GM15510 (cell line): ENCODE measurements around the gene TECTB.

Experiments used
- POLR2A ChIP-seq: IDR thresholded peaks from 3 replicates; pipeline ENCODE4 v1.6.1; 2011; ENCODE audit warnings: borderline replicate concordance; ENCODE audit not compliant: insufficient read length; ENCODE audit errors: extremely low read depth

TECTB gene

DNA sequence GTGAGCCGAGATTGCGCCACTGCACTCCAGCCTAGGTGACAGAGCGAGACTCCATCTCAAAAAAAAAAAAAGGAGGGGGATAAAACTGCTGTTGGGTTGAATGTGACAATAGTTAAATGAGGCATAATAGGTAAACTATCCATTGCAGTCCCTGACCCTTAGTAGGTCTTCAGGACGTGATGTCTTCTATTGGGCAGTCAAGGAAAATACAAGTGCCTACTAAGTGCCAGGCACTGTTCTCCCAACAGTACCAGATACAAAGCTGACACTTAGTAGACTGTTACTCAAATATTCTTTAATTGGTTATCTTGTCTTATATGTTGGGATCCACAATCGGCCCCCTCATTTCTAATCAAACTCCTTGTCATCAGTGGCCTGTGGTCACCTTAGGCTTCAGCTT, 63.6 kb downstream of the TECTB start:
- TF ChIP-seq POLR2A: no peak

DNA sequence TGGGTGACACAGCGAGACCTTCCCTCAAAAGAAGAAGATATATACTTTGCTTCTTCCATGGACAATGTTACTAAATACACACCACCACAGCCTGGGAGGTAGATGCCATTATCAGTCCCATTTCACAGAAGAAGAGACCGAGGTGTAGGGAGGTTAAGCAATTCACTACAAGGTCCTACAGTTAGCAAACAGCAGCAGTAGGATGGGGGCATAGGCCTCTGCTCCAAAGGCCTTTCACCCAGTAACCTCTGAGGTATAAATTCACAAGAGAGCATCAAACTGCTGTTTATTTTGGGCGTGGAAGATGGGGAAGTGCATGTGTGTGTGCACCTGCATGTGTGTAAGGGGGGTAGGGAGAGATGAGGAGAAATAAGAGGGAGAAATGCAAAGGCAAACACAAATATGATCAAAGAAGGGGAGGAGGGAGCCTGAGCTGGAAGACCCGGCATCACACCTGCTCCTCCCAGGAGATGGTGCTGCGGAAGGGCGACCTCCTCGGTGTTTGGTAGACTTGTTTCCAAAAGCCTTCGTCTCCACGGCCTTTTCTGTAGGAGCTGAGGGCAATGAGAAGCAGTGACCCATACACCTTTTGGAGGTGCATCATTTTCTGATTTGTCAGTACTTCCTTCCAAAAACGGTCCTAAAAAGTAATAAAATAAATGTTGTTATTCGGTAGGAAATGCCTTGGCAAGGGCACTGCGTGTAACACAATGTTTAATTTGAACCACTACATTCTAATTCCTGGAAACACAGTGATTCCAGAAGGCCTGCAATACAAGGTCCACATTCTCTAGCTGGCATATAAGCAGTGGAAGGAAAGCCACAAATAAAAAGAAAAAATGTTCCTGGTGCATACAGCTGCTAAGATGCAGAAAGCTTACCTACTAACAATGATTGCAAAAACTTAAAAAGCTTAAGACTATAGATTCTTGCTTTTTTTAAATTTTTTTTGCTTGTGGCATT, 64.8 kb downstream of the TECTB start:
- TF ChIP-seq POLR2A: no peak

GRCh38 chr10:112348759-112349158, 65.6 kb downstream of the TECTB start:
- no peak for TF ChIP-seq POLR2A

GRCh38 chr10:112349521-112350085, 66.4 kb downstream of the TECTB start:
- no peak for TF ChIP-seq POLR2A

GRCh38 chr10:112351146-112351545, 67.9 kb downstream of the TECTB start:
- TF ChIP-seq POLR2A: no peak

- no peak for TF ChIP-seq POLR2A
Observed at GRCh38 chr10:112352044-112352443, 68.8 kb downstream of the TECTB start.

- no peak for TF ChIP-seq POLR2A
Observed at GRCh38 chr10:112353046-112353445, 69.8 kb downstream of the TECTB start.
